WTC11 (cell line): ENCODE results near the gene GABBR2. TPM values are rescaled to one million over a fixed set of nuclear protein-coding genes. Genes with fewer than 3 reads are reported as not detected.

ENCODE experiments used
- ATAC-seq: fragments of 200-7000 bp; cut with Tn5 transposase; 2 replicates; pipeline ENCODE4 v1.10.0; 2021; ENCODE audit warnings: mild to moderate bottlenecking, moderate library complexity
- CTCF ChIA-PET: fragments of 300-600 bp; sonication (Branson Sonifier 250); formaldehyde crosslinking; loops from one replicate; lab custom pipeline; 2021; ENCODE audit warnings: antibody characterized with exemption; lab: Charles Lee
- POLR2A ChIA-PET: fragments of 350-600 bp; sonication (Branson Sonifier 250); formaldehyde crosslinking; loops from one replicate; lab custom pipeline; 2021; ENCODE audit warnings: antibody characterized with exemption; lab: Charles Lee
- DNase-seq: peaks from one replicate; pipeline ENCODE4 v3.0.0; 2021; ENCODE audit warnings: low spot score
- H3K27ac Mint-ChIP-seq: 2 replicates; pipeline ENCODE4 v1.8.0; 2021; ENCODE audit warnings: mixed read lengths
- H3K27me3 Mint-ChIP-seq: 2 replicates; pipeline ENCODE4 v1.8.0; 2021; ENCODE audit warnings: low read depth, mild to moderate bottlenecking, moderate library complexity, mixed read lengths
- H3K36me3 Mint-ChIP-seq: 2 replicates; pipeline ENCODE4 v1.8.0; 2021; ENCODE audit warnings: mixed read lengths
- H3K4me1 Mint-ChIP-seq: 2 replicates; pipeline ENCODE4 v1.8.0; 2022; ENCODE audit warnings: mixed read lengths
- H3K4me3 Mint-ChIP-seq: 2 replicates; pipeline ENCODE4 v1.8.0; 2021; ENCODE audit warnings: mild to moderate bottlenecking, moderate library complexity, mixed read lengths
- H3K9me3 Mint-ChIP-seq: 2 replicates; pipeline ENCODE4 v1.8.0; 2021; ENCODE audit warnings: mixed read lengths
- ATF1 ChIP-seq: sonication (generic); formaldehyde crosslinking; IDR thresholded peaks from 2 replicates; pipeline ENCODE4 v1.8.1; 2023; ENCODE audit warnings: mild to moderate bottlenecking, moderate library complexity, missing genetic modification reagents
- CBFB ChIP-seq: sonication (generic); formaldehyde crosslinking; IDR thresholded peaks from 2 replicates; pipeline ENCODE4 v1.8.1; 2022; ENCODE audit warnings: mild to moderate bottlenecking, low read depth, missing genetic modification reagents
- CTCF ChIP-seq: fragments of 200-600 bp; IDR thresholded peaks from 2 replicates; pipeline ENCODE4 v1.8.0; 2022; ENCODE audit warnings: antibody characterized with exemption
- ESRRA ChIP-seq: sonication (generic); formaldehyde crosslinking; IDR thresholded peaks from 2 replicates; pipeline ENCODE4 v1.8.1; 2022; ENCODE audit warnings: mild to moderate bottlenecking, missing genetic modification reagents, borderline replicate concordance
- FOXP1 ChIP-seq: sonication (generic); formaldehyde crosslinking; IDR thresholded peaks from 2 replicates; pipeline ENCODE4 v1.8.0; 2022; ENCODE audit warnings: missing genetic modification reagents, mild to moderate bottlenecking, moderate library complexity, borderline replicate concordance
- FOXP4 ChIP-seq: sonication (generic); formaldehyde crosslinking; IDR thresholded peaks from 2 replicates; pipeline ENCODE4 v1.8.0; 2022; ENCODE audit warnings: mild to moderate bottlenecking, missing genetic modification reagents
- GTF2I ChIP-seq: fragments of 250-450 bp; sonication (Bioruptor Pico); conservative IDR thresholded peaks from 2 replicates; pipeline ENCODE4 v1.4.0; 2021; ENCODE audit warnings: mild to moderate bottlenecking
- MAX ChIP-seq: sonication (generic); formaldehyde crosslinking; IDR thresholded peaks from 2 replicates; pipeline ENCODE4 v1.8.0; 2022; ENCODE audit warnings: mild to moderate bottlenecking, missing genetic modification reagents
- MLX ChIP-seq: sonication (generic); formaldehyde crosslinking; IDR thresholded peaks from 2 replicates; pipeline ENCODE4 v1.8.1; 2023; ENCODE audit warnings: mild to moderate bottlenecking, missing genetic modification reagents, moderate library complexity
- PREB ChIP-seq: sonication (generic); formaldehyde crosslinking; IDR thresholded peaks from 2 replicates; pipeline ENCODE4 v1.8.1; 2022; ENCODE audit warnings: mild to moderate bottlenecking, missing genetic modification reagents, moderate library complexity, borderline replicate concordance
- RORB ChIP-seq: fragments of 250-450 bp; sonication (Bioruptor Pico); IDR thresholded peaks from 2 replicates; pipeline ENCODE4 v1.9.0; 2021; ENCODE audit warnings: mild to moderate bottlenecking
- ZNF219 ChIP-seq: sonication (generic); formaldehyde crosslinking; IDR thresholded peaks from 2 replicates; pipeline ENCODE4 v1.8.0; 2023; ENCODE audit warnings: missing genetic modification reagents, mild to moderate bottlenecking, borderline replicate concordance
- ZNF232 ChIP-seq: sonication (generic); formaldehyde crosslinking; IDR thresholded peaks from 2 replicates; pipeline ENCODE4 v1.8.0; 2022; ENCODE audit warnings: mild to moderate bottlenecking, missing genetic modification reagents
- ZNF396 ChIP-seq: fragments of 250-450 bp; sonication (Bioruptor Pico); IDR thresholded peaks from 2 replicates; pipeline ENCODE4 v1.8.0; 2021; ENCODE audit warnings: mild to moderate bottlenecking, moderate library complexity, borderline replicate concordance
- ZNF423 ChIP-seq: fragments of 250-450 bp; sonication (Bioruptor Pico); IDR thresholded peaks from 2 replicates; pipeline ENCODE4 v2.1.2; 2022; ENCODE audit warnings: mild to moderate bottlenecking, moderate library complexity
- ZNF425 ChIP-seq: fragments of 250-450 bp; sonication (Bioruptor Pico); conservative IDR thresholded peaks from 2 replicates; pipeline ENCODE4 v1.9.0; 2021; ENCODE audit warnings: mild to moderate bottlenecking
- ZNF532 ChIP-seq: fragments of 250-450 bp; sonication (Bioruptor Pico); IDR thresholded peaks from 2 replicates; pipeline ENCODE4 v1.9.0; 2021; ENCODE audit warnings: mild to moderate bottlenecking, borderline replicate concordance
- total RNA-seq: library from RNA; stranded (reverse); gene quantifications from 3 replicates; pipeline ENCODE4 v1.2.3, GENCODE V29; 2021

Gene GABBR2
- total RNA-seq, 1 experiment from 2014 or later = 0.92 TPM

GRCh38 chr9:98485706-98486105, 223.0 kb downstream of the GABBR2 start:
- POLR2A ChIA-PET = interaction anchor here (0.6 kb wide), 1 partner anchor 288 kb away, joined by 3 read pairs; no protein-coding TSS in a partner anchor
- CTCF ChIA-PET = interaction anchor here (0.8 to 1.2 kb wide), 2 partner anchors 170 to 192 kb away, joined by 3 to 4 read pairs; no protein-coding TSS in a partner anchor
- H3K4me1 Mint-ChIP-seq = peaks cover 6% of the 10 kb centered on the region
- no peaks in the 10 kb centered on the region for H3K36me3 Mint-ChIP-seq
- H3K9me3 Mint-ChIP-seq = no peaks in the 10 kb centered on the region
- no peak for TF ChIP-seq ATF1 (CRISPR knock-in tag)
- no peak for TF ChIP-seq MLX (CRISPR knock-in tag)
- no peak for TF ChIP-seq CBFB (CRISPR knock-in tag)
- TF ChIP-seq FOXP1 (CRISPR knock-in tag) = no peak
- no peak for TF ChIP-seq ZNF219
- TF ChIP-seq ESRRA = no peak
- no peak for TF ChIP-seq ZNF232
- TF ChIP-seq CTCF = no peak
- TF ChIP-seq ZNF425 = no peak
- TF ChIP-seq ZNF423 (CRISPR knock-in tag) = no peak
- TF ChIP-seq RORB (CRISPR knock-in tag) = no peak
- TF ChIP-seq ZNF532 = no peak
- no peak for TF ChIP-seq MAX (CRISPR knock-in tag)
- TF ChIP-seq PREB = no peak
- no peak for TF ChIP-seq FOXP4 (CRISPR knock-in tag)
- no peak for TF ChIP-seq ZNF396 (CRISPR knock-in tag)
- no peak for TF ChIP-seq GTF2I (CRISPR knock-in tag)
- TF ChIP-seq, all 79 proteins: peak for 0
- peaks cover 2% of the 10 kb centered on the region; the same call in 1 of the 2 replicates for H3K27me3 Mint-ChIP-seq
- H3K27ac Mint-ChIP-seq = no peak overlapping the region
- DNase-seq (no peak), ATAC-seq (no peak)
- no peak overlapping the region for H3K4me3 Mint-ChIP-seq
